Stimulated activated naive CD4-positive, alpha-beta T cell treated with Interleukin-2 at 50 U/mL for 16 hours (primary cell): ENCODE results near the gene RNF145.
"Not testable (repeated sequence)": the region's sequence is repeated elsewhere in the genome, so short reads cannot be mapped to it uniquely, and the experiment has no call there.

ENCODE experiments used
- DNase-seq: peaks from one replicate; lab custom pipeline; 2025; lab: John Stamatoyannopoulos, UW

Gene RNF145

DNA sequence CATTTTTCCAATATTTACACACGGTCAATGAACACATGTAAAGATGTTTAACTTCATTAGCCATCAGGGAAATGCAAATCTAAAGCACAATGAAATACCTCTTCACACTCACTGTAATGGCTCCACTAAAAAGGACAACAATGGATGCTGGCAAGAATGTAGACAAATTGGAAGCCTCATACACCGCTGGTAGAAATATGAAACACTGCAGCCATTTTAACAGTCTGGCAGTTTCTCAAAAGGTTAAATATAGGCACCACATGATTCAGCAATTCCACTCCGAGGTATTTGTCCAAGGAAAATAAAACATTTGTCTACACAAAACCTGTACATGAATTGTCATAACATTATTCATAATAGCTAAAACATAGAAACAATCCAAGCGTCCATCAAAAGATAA lies 20.0 kb downstream of the RNF145 start:
- no peak for DNase-seq

DNA sequence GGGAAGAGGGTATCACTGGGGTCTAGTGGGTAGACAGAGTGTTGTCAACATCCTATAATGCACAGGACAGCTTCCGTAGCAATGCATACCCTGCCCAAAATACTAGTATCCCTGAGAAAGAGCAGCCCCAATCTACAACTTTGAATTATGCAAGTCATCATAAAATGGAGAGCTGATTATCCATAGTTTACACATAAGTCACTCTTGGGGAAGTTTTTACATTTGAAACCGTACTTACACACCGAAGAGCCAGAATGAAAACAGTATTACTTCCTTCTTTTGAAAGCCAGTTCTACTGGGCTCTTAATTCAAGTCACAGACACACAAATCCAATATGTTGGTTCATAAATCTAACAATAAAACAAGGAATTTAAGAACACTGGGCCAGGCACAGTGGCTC lies 21.6 kb downstream of the RNF145 start:
- DNase-seq = no peak

DNA sequence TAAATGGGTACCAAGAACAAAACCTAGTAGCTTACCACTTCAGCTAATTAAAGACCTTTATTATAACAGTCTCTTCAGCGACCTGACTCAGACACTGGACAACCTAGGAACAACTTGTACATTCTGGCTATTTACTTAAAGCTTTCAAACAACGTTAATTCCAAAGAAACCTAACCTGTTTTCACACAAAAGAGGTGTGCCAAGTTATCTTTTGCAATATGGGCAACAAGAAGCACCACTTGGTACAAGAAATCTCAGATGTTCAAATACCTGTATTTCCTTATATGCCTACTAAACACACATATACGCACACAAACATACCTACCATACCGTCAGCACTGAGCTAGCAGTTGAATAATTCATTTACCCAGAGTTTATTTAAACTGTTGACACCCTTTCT lies 23.0 kb downstream of the RNF145 start:
- DNase-seq = no peak

DNA sequence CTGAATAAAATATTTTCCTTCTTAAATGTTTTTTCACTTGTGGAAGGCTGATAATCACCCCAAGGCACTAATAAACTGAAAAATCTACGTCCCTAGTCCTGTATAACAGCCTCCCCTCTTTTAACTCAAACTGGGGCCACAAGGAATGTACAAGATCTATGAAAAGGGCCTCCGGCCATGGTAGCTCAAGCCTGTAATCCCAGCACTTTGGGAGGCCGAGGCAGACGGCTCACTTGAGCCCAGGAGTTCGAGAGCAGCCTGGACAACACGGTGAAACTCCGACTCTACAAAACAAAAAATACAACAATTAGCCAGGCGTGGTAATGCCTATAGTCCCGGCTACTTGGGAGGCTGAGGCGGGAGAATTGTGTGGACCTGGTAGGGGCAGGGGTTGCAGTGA lies 23.6 kb downstream of the RNF145 start:
- DNase-seq = no peak

DNA sequence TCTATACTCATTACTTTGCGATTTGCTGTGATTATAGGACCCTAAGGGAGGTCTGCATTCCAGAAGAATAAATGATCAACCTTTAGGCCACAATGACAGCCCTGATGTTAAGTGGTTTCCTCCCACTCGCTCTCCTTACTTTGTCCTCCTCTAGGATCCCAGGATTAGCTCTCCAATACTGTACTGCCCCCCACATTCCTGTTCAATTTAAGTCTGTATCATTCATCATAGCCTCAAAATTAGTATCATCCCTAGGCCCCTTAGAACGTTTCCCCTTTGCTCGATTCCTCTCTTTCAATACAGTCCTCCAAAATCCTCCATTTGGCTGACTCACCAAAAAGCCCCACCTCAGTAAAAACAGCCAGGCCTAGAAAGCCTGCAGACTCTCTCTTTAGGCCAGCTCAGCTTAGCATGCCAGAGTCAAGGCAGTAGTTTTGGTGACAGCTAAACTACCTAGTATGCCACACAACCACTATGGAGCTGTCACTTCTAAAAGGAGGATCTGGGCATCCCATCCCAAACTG lies 24.4 kb downstream of the RNF145 start:
- peak; percentile 19 for DNase-seq

DNA sequence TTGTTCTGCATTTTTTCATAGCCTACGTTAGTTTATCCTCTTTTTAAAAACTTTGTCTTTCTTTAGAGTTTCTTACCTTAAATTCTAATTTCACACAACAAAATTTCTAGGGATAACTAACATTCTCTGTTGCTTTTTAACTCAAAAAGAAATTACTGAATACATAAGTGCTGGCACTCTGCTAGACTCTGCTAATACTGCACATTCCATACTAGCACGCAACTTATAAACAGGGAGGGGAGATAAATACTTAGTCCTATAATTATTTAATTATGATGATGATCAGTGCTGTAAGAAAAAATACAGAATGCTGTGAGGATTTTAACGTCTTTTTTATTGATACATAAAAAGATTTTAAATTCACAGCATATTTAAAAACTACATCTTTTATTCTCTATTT lies 25.1 kb downstream of the RNF145 start:
- no peak for DNase-seq

DNA sequence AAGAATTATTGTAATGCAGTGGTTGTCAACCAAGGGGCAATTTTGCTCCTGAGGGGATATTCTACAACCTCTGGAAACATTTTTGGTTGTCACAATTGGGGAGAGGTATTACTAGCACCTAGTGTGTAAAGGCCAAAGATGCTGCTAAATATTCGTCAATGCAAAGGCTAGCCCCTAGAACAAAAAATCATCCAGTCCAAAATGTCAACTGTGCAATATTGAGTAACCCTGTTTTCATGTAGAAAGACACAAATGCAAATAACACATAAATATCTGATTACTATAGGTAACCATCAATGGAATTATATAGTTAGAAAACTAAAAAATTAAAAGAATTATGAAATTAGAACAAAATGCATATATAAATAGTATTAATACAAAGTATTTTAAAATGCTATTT lies 26.1 kb downstream of the RNF145 start:
- no peak for DNase-seq

DNA sequence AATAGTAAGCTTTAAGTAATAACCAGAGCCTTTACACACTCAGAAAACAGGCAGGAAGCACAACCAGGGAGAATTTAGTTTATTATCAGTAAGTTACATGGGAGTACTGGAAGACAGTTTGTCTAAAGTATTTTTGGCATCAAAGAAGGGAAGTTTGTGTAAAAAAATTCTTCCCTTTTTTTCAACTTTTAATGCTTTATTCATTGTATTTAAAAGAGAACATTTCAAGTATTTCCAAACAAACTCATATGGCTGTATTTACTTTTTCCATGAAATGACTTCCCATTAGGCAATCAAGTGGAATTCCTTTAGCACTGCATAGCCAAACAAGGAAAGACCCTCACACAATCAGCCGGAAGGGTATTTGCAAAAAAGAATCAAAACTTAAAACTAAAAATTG lies 26.7 kb downstream of the RNF145 start:
- no peak for DNase-seq

DNA sequence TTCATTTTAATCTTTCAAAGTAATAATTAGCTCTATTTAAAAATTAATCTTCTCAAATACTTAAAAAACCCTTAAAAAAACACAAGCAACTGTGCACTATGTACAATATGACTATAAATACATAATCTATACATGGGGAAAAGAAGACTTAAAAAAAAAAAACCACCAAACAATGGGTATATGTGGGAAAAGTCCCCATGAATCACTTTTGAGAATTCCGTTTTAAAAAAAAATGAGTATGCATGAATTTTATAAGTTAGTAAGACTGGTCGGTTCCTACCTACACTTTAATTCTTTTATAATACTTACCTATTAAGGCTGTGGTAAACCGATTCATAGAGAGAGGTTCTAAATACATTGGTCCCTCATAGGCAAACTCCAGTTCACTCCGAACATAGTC lies 27.7 kb downstream of the RNF145 start:
- DNase-seq = no peak

DNA sequence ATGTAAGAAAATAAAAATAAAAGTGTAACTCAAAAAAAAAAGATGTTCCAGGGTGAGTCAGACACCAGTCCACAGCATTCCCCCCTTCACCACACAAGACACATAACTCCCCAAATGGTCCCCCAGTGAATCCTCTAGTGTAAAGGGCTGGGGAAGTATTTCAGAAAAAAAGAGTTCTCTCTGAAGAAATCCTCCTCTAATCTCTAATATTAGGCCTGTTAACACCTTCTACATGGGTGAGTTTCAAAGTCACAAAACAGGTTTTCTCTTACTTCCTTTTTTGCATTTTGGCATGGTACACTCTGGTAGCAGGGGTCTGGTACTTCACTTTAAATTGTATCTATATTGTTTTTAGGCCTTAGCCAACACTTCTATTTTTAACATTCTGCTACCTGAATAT lies 28.2 kb downstream of the RNF145 start:
- DNase-seq = no peak

DNA sequence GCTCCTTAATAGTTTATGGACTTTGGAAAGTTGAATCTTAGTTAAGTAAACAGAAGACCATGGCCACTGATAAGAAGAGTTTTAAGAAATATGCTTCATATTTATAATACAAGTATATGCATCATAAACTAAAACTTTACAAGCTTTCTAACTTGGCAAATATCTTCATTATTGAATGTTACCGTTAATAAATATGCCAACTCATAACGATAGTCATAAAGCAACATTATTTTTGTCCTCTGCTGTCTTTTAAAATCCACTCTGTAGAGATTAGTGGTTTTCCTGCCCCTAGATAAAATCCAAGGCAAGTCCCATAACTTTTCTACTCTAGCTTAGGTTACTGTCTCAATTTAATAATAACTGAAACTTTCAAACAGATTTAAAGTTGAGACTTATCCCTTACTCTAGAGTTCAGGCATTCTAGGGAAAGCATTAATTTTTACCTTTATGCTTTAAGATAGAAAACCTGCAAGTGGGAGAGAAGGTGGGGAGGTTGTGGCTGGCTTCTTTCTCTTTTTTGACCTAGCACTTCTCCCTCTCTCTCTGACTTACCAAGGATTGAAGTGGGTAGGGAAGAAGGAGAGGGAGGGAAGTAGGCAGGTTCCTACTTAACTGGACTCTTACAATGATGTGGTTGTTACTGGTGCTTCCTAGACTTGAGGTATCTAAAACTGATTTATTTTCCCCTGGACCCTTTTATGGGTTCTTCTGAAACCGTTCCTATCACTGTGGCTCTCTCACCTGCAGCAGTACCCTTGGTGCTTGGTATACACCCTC lies 29.6 kb downstream of the RNF145 start:
- DNase-seq = no peak

DNA sequence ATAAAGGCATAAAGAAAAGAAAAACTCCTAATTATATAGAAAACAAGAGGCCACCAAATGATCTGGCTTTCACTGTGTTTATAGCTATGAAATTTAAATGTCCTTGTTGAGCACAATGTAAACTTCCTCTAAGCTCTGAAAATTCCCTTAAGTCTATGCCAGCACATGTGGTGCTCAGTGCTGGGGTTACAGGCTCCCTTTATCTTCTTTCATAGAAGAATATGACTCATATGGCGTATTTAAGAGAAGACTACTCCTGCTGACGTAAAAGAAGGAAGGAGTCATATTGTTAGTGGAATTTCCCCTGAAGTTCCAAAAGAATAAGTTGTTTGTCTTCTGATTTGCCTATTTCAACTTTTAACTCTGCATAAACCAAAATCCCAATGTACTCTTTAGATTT lies 30.4 kb downstream of the RNF145 start:
- no peak for DNase-seq

DNA sequence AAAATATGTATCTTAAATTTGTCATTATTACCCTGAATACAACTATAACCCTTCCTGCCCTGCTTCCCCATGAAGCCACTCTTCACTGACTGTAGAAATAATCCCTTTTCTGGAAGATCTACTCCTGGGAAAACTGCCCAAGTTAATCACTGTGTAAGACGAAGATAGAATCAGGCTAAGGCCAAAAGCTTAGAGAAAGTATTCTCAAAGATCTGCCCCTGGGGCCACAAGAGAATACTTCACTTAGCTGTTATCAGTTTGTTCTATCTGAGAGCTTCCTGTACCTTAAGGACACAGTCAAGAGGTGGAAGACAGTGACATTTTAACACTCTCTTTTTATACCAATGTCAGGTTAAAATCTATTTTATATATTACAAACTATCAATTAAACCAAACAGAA lies 33.8 kb downstream of the RNF145 start:
- no peak for DNase-seq

DNA sequence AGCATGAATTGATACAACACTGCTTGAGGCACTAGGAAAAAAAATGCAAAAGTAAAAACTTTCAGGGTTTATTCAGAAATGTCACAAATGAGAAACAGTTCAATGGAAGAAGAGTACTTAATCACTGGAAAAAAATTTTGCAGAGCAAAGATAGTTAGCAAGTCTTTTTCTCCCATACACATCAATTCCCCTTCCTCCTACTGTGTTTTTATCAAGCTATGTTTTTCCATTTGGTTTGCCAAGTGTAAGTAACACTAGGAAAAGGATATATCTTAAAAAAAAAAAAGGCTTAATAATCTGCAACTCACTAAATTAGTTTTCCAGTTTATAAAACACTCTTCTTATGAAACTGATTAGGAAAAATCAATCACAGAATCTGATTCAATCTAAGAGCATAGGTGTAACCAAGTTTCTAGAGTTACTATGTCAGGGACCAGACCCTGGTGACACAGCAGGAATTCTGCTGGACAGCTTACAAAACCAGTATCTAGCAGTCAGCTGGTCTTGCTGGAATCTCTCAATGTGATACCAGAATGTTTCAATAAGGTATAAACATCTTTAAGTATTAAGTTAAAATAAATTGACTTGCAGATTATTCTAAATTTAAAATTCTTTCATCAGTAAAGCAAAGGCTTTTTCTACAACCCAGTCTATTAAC lies 34.7 kb downstream of the RNF145 start:
- no peak for DNase-seq

DNA sequence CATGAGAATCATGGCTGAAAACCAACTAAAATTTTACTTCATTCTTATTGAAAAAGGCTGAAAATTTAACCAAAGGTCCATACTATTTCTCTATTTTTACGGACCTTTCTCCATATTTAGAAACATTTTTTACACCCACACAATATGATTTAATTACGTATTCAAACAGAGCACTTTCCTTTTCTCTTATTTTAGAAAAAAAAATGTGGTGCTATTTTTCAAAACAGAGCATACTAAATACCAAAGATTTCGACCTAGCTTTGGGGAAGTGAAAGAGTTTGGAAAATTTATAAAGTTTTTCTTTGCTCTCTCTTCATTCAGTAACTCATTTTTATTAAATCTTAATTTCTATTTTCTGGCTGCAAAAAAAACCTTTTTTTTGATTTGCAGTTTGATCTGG lies 38.1 kb downstream of the RNF145 start:
- DNase-seq = no peak

DNA sequence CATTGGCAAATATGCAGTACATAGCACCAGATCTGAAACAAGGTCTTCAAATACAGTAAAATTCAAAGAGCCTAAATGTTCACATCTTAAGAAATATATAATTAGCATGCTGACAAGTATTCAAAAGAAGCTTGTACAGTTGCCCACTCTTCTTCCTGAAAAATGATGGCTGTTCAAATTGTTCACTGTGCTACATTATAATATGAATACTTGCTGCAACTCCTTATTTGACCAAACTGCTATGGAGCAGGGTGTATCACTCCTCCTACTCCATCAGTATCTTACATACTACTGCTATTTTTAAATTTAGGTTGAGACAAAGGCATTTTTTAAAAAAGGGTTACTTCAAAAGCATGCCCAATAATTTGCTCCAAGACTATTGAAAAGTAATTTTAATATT lies 39.3 kb downstream of the RNF145 start:
- DNase-seq = no peak

DNA sequence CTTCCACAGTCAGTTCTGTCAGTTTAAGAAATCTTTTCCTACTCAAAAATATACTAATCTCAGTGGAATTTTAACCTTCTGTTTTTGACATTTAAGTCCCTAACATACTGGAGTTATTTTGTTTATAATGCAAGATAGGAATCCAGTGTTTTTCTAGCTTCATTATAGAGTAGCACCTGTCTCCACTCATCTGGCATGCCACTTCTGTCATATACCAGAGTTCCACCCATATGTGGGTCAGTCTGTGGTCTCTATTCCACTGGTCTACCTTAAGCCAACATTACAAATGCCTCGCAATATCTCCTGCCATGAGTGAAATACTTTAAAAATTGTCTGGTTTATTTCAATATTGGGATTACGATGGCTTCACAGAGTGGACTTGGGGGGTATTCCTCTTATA lies 42.9 kb downstream of the RNF145 start:
- no peak for DNase-seq

DNA sequence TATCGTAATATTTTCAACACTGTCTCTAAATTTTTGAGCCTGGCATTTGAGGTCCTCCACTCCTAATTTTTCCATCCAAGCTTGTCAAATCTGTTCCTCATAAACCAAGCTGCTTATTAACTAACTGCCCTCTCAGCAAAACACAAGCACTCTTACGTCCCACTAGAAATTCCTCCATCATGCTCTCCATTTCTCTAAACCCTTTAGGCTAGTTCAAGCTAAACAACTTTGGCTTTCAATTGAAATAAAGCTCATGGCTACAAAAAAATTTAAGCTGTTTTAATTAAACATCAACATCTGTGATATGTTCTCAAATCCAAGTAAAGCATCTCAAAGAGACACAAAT lies 45.7 kb downstream of the RNF145 start:
- DNase-seq = no peak

DNA sequence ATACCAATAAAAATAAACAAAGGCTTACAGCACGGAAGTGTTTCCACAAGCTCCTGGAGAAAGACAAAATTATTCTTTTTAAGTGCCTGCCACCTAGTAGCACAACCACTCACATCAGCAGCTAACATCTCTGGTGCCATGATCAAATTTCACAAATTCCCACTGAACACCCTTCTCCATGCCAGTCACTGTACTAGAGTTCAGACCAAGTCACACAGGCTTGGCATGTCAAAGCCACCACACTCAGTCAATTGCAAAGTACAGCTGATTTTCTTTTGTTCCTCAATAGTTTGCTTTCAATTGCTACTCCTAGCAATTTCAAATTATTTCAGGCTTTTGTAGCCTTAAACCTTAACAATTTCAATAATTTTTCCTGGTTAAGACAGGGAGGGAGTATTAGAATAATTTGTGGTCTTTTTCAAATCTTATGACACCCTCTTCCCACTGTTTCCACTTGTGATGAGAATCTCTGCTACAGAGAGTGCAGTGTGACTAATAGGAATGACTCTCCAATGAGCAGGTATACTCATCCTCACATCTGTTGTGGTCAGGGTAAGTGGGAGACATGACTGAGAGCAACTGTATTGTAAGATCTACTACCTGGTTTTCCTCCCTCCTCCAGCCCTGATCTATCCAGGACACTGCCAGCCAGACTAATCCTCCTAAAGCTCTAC lies 46.2 kb downstream of the RNF145 start:
- no peak for DNase-seq

DNA sequence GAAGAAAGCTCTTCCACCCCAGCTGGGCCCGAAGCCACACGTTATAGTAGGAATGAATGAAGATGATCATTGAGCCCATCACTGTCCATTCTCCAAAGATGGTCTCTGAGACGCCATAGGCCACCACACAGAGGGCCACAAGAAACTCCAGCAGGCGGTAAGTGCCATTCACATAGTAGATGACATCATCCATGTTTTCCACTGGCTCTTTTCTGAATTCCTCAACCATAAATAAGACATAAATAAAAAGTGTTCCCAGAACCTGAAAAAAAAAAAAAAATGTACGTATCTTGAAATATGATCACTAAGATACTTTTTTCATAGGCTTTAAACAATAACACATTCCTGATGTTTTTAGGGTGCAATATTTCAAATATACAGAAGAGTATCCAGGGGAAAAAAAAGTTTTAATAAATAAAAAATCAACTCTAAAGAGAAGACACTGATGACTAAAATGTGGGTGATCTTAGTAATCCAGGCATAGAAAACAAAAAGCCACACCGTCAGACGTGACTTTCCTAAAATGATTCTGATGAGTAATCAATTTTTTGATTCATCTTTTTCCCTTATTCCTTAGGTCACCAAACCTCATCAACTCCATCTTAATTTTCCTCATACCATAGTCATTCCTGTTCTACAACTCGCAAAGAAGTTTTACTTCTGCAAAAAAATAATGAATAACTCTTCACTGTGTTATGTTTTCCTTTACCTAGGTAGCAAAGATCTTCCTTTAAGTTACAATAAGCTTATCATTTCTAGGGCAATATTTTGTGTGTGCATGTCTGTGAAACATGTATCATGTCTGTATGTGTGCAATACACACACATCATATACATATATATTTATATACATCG lies 47.8 kb downstream of the RNF145 start:
- no peak for DNase-seq

DNA sequence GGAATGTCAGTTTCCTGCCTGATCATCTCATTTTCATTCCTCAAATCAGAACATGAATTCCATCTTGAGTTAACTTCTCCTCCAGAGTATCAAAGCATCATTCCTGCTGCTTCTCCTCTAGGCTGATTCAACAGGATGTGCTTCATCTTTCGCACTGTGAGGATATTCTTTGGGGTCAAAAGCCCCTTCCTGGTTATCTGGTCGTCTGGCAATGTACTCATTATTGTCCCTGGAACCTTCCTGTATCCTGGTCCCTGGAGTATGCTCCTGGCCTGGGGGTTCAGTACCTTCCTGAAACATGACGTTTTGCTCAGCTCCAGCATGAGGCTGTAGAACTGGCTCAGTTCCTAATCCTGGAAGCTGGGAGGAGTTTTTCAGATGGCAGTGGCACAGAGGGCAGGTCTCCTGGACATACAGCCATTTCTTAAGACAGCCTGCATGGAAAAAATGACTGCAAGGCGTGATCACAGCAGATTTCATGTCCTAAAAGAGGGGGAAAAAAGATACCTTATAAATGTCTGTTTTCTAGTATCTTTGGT lies 50.7 kb downstream of the RNF145 start:
- DNase-seq = not testable (repeated sequence)

DNA sequence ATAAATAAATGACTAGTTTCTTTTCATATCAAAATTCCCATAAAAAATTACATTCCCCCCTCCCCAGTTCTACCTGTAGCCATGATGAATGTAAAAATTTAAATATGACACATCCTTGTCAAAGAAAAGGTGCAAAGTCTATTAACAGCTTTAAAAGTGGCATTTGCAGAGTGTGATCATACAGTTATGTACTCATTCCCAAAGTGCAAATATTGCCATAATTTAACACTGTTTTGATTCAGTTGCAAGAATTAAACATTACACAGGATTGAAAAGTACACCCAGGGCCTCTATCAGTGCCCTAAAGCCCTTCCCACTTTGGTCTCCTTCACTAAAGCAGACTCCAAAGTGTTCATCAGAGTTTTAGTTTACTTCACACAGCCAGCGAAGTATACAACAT lies 51.8 kb downstream of the RNF145 start:
- DNase-seq = no peak
